ENCODE results near the gene TCIRG1. TPM values are rescaled to one million over a fixed set of nuclear protein-coding genes. Genes with fewer than 3 reads are reported as not detected.

The TCIRG1 gene
- total and polyA plus RNA-seq, 2 experiments from 2014 or later = 19.4 to 55.8 TPM

DNA sequence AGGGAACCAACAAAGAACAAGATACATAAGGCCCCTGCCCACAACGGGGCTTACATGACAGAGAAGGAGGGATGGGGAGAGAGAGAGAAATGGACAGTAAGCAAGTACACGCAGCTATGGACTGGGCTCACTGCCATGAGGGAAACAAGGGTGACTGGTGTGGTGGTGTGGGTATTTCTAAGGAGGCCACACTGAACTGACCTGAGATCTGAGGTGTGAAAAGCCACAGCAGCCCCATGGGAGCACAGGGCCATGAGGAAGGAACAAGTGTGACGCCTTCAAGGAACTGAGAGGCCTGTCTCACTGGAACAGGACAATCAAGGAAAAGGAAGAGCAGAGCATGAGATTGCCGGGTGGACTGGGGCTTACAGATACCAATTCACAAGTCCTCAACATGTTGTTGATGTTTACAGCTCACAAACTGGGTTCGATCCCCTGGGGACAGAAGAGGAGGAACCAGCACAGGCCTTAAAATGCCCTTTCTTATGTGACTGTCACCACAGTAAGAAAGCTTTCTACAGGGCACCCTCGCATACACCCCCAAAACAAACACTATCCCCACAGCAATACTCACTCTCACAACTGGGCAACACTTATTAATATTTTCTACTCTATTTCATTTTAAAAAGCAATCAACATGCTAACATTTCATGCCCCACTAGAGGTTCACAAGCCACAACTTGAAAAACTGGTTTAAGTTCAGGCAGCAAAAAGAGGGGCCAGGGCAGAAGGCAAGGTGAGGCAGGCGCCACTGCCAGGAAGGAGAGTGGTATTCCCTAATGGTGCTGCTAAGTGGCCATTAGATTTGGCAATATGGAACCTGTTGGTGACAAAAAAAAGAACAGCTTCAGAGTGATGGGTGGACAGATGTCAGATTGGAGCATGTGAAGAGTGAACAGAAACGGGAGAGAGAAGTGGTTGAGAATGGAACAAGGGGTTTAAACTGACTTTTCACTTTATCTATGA is 39.1 kb downstream of the TCIRG1 start:
- TF ChIP-seq, protein P1, sequence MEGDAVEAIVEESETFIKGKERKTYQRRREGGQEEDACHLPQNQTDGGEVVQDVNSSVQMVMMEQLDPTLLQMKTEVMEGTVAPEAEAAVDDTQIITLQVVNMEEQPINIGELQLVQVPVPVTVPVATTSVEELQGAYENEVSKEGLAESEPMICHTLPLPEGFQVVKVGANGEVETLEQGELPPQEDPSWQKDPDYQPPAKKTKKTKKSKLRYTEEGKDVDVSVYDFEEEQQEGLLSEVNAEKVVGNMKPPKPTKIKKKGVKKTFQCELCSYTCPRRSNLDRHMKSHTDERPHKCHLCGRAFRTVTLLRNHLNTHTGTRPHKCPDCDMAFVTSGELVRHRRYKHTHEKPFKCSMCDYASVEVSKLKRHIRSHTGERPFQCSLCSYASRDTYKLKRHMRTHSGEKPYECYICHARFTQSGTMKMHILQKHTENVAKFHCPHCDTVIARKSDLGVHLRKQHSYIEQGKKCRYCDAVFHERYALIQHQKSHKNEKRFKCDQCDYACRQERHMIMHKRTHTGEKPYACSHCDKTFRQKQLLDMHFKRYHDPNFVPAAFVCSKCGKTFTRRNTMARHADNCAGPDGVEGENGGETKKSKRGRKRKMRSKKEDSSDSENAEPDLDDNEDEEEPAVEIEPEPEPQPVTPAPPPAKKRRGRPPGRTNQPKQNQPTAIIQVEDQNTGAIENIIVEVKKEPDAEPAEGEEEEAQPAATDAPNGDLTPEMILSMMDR (IDR thresholded peaks at IDR 0.05; ENCODE audit: low read depth, low read length) = no peak
- Histone ChIP-seq H3K27me3 (no peaks in the 10 kb centered on the region), H3K9me3 (ENCODE audit: low read depth) (no peaks in the 10 kb centered on the region), H3K4me1 (ENCODE audit: low read depth) (no peaks in the 10 kb centered on the region), H3K27ac (peak overlapping the region; percentile 25), H3K4me3 (no peak overlapping the region), H3K36me3 (peaks cover 24% of the 10 kb centered on the region)
- DNase-seq (ENCODE audit: low read depth in 1 of 2, low spot score in 1 of 2) = no peak

DNA sequence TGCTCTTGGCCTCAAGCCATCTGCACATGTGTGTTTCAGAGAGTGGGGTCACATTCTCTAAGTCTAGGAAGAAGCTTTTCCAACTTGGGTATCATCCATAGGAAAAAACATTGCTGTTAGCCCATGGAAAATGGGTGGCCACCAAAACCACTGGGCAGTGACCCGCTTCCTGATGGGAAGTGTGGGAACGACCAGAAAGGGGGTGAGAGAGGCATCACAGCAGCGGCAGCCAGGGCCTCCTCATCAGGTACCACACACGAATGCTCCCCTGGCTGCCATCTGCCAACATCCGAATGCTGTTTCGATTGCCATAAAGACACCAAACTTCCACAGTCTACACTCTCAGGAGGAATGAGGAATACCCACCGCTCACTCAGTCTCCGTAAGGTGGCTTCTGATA is 42.0 kb downstream of the TCIRG1 start:
- H3K27ac ChIP-seq = no peak overlapping the region
- H3K9me3 ChIP-seq (ENCODE audit: low read depth) = no peaks in the 10 kb centered on the region
- H3K4me1 ChIP-seq (ENCODE audit: low read depth) = no peaks in the 10 kb centered on the region
- TF ChIP-seq, protein P1 (IDR thresholded peaks at IDR 0.05; ENCODE audit: low read depth, low read length) = no peak
- no peak overlapping the region for H3K4me3 ChIP-seq
- no peak for DNase-seq (ENCODE audit: low read depth in 1 of 2, low spot score in 1 of 2)
- H3K27me3 ChIP-seq = no peaks in the 10 kb centered on the region
- H3K36me3 ChIP-seq = peaks cover 7% of the 10 kb centered on the region

DNA sequence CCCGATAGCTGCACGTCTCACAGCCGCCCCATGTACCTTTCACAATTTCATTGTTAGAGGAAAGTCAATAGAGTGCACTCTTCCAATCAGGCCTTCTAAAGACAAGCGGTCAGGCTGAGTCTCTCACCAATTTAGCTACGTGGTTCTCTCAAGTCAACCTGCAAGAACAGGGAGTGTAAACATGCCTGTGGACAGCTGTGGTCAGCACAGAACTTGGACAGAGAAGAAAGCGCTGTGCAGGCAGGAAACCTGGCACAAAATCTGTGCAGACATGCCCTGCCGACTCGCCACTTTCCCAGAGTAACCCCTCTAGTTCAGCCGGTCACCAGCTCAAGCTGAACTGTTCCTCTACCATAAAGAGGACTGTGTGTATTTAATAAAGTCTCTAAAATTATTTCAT is 42.9 kb downstream of the TCIRG1 start:
- Histone ChIP-seq H3K4me3 (no peak overlapping the region), H3K4me1 (ENCODE audit: low read depth) (no peaks in the 10 kb centered on the region), H3K27me3 (no peaks in the 10 kb centered on the region), H3K9me3 (ENCODE audit: low read depth) (no peaks in the 10 kb centered on the region), H3K36me3 (peaks cover 7% of the 10 kb centered on the region), H3K27ac (no peak overlapping the region)
- DNase-seq (ENCODE audit: low read depth in 1 of 2, low spot score in 1 of 2) = no peak
- TF ChIP-seq, protein P1 (IDR thresholded peaks at IDR 0.05; ENCODE audit: low read depth, low read length) = no peak

DNA sequence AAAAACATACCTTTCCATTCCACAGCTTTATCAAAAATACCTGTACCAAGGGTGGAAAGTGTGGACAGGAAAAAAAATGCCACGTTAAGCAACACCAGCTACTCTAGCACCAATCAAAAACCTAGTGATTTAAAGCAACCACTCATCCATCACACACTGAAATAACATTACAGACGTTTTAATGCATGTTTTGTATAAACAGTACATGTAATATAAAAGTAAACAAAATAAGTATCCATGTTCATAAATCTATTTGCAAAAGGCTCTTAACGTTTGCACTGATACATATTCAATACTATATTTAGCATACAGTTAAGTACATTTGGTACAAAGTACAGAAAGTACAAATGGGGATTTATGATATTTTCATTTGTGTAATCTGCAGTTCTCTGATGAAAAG is 43.7 kb downstream of the TCIRG1 start:
- H3K9me3 ChIP-seq (ENCODE audit: low read depth) = no peaks in the 10 kb centered on the region
- no peak overlapping the region for H3K4me3 ChIP-seq
- TF ChIP-seq, protein P1 (IDR thresholded peaks at IDR 0.05; ENCODE audit: low read depth, low read length) = no peak
- no peaks in the 10 kb centered on the region for H3K27me3 ChIP-seq
- no peak overlapping the region for H3K27ac ChIP-seq
- no peaks in the 10 kb centered on the region for H3K4me1 ChIP-seq (ENCODE audit: low read depth)
- peaks cover 7% of the 10 kb centered on the region for H3K36me3 ChIP-seq
- DNase-seq (ENCODE audit: low read depth in 1 of 2, low spot score in 1 of 2) = no peak

DNA sequence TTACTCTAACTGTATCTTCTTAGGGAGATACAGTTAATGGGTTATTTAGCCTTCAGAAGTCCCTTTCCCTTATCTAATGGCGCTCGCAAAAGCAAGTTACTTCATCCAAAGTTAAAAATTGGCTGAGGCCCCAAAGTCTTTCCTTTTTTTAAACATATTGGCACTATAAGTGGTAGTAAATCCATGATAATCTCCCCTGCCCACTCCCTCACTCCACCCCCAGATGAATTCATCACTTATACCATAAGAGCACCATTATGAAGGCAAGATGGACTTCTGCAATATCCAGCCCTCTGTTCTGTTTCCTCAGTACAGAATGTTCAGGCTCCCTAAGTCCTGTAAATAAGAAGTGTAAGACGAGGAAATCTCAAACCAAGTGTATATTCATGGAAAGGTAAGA is 44.7 kb downstream of the TCIRG1 start:
- TF ChIP-seq, protein P1 (IDR thresholded peaks at IDR 0.05; ENCODE audit: low read depth, low read length) = no peak
- Histone ChIP-seq H3K9me3 (ENCODE audit: low read depth) (no peaks in the 10 kb centered on the region), H3K27ac (no peak overlapping the region), H3K4me1 (ENCODE audit: low read depth) (no peaks in the 10 kb centered on the region), H3K27me3 (no peaks in the 10 kb centered on the region), H3K36me3 (peaks cover 7% of the 10 kb centered on the region), H3K4me3 (no peak overlapping the region)
- DNase-seq (ENCODE audit: low read depth in 1 of 2, low spot score in 1 of 2) = no peak
